A549 (cell line): ENCODE results near the gene LRRC3. TPM values are rescaled to one million over a fixed set of nuclear protein-coding genes. Genes with fewer than 3 reads are reported as not detected.

Experiments used
- ATAC-seq, 2 experiments: fragments of 200-7000 bp in 1 of 2; fragments of >200 bp in 1 of 2; cut with Nextera tagmentation in 1 of 2; cut with Tn5 transposase in 1 of 2; 3 replicates each; pipeline versions ENCODE4 v1.8.0 to v1.9.1; 2018 to 2020; ENCODE audit warnings: mild to moderate bottlenecking in 1 of 2, moderate library complexity in 1 of 2
- CTCF ChIA-PET: fragments of 300-600 bp; sonication (Branson Sonifier 250); formaldehyde crosslinking; extraction: SDS; loops from one replicate; lab custom pipeline; 2021; ENCODE audit warnings: antibody characterized with exemption, inconsistent platforms; lab: Yijun Ruan, JAX
- POLR2A ChIA-PET: fragments of 350-600 bp; formaldehyde crosslinking; extraction: SDS; loops from one replicate; lab custom pipeline; 2021; ENCODE audit warnings: antibody characterized with exemption, inconsistent platforms; lab: Yijun Ruan, JAX
- DNase-seq, 2 experiments: peaks; one replicate each; pipeline versions ENCODE4 v3.0.0 to v3.0.0-alpha.2; 2011 to 2016; ENCODE audit warnings: low read depth in 1 of 2, low spot score in 1 of 2
- FAIRE-seq: peaks from 2 replicates; lab custom pipeline; 2011; peaks lifted over from hg19 to GRCh38; lab: Jason Lieb, UNC
- H3K27ac ChIP-seq, 2 experiments: fragments of >200 bp; sonication (Bioruptor Twin); formaldehyde crosslinking; 3 replicates each; pipeline ENCODE4 v1.5.1; 2016 to 2017
- H3K4me1 ChIP-seq: fragments of >200 bp; sonication (Bioruptor Twin); formaldehyde crosslinking; 3 replicates; pipeline ENCODE4 v1.6.1; 2016
- H3K4me2 ChIP-seq: fragments of >200 bp; sonication (Bioruptor Twin); formaldehyde crosslinking; 3 replicates; pipeline ENCODE4 v1.6.1; 2016
- H3K4me3 ChIP-seq: fragments of >200 bp; sonication (Bioruptor Twin); formaldehyde crosslinking; 3 replicates; pipeline ENCODE4 v1.5.1; 2016
- H3K9me3 ChIP-seq: fragments of >200 bp; sonication (Bioruptor Twin); formaldehyde crosslinking; 3 replicates; pipeline ENCODE4 v1.6.1; 2016
- BCL3 ChIP-seq: fragments of >200 bp; sonication (Bioruptor Twin); formaldehyde crosslinking; IDR thresholded peaks from 3 replicates; pipeline ENCODE4 v1.6.1; 2016
- BHLHE40 ChIP-seq: IDR thresholded peaks from 2 replicates; pipeline ENCODE4 v1.6.1; 2012; ENCODE audit warnings: low read depth, low read length, inconsistent platforms
- CBX8 ChIP-seq: fragments of 200-600 bp; sonication (generic); IDR thresholded peaks from 2 replicates; pipeline ENCODE4 v1.6.1; 2016
- CHD2 ChIP-seq: fragments of 150-350 bp; IDR thresholded peaks from 2 replicates; pipeline ENCODE4 v1.6.1; 2014; ENCODE audit warnings: low read length; ENCODE audit not compliant: partially characterized antibody
- ELK1 ChIP-seq: fragments of 150-350 bp; IDR thresholded peaks from 2 replicates; pipeline ENCODE4 v1.6.1; 2014; ENCODE audit warnings: low read depth, mild to moderate bottlenecking, low read length
- HEYL ChIP-seq: fragments of 250-450 bp; sonication (Bioruptor Pico); IDR thresholded peaks from 2 replicates; pipeline ENCODE4 v1.8.0; 2021; ENCODE audit warnings: mild to moderate bottlenecking, moderate library complexity
- HOXB13 ChIP-seq: fragments of 250-450 bp; sonication (Bioruptor Pico); IDR thresholded peaks from 2 replicates; pipeline ENCODE4 v1.5.0; 2020; ENCODE audit warnings: low read depth, mild to moderate bottlenecking, moderate library complexity
- JUN ChIP-seq, 2 experiments: fragments of >200 bp; sonication (Bioruptor Twin); formaldehyde crosslinking; IDR thresholded peaks; 2 replicates in 1 of 2; 3 replicates in 1 of 2; pipeline ENCODE4 v1.6.1; 2016 to 2017
- MAX ChIP-seq: IDR thresholded peaks from 2 replicates; pipeline ENCODE4 v1.6.1; 2012
- MAZ ChIP-seq: fragments of 150-350 bp; IDR thresholded peaks from 2 replicates; pipeline ENCODE4 v1.6.1; 2014; ENCODE audit warnings: antibody characterized with exemption, low read depth, low read length, borderline replicate concordance
- NPAS2 ChIP-seq: fragments of 250-450 bp; sonication (Bioruptor Pico); IDR thresholded peaks from 2 replicates; pipeline ENCODE4 v1.8.0; 2022; ENCODE audit warnings: mild to moderate bottlenecking, moderate library complexity, borderline replicate concordance
- RCOR1 ChIP-seq: fragments of 150-350 bp; IDR thresholded peaks from 2 replicates; pipeline ENCODE4 v1.6.1; 2014; ENCODE audit warnings: antibody characterized with exemption, low read length, low read depth
- REST ChIP-seq: fragments of 200-600 bp; sonication (generic); IDR thresholded peaks from 2 replicates; pipeline ENCODE4 v1.6.1; 2016; ENCODE audit warnings: antibody characterized with exemption, mild to moderate bottlenecking, moderate library complexity
- SMC3 ChIP-seq: fragments of >200 bp; sonication (Bioruptor Twin); formaldehyde crosslinking; IDR thresholded peaks from 3 replicates; pipeline ENCODE4 v1.6.1; 2018; ENCODE audit warnings: inconsistent platforms
- TP53 ChIP-seq: fragments of 250-450 bp; sonication (Bioruptor Pico); IDR thresholded peaks from 2 replicates; pipeline ENCODE4 v1.5.0; 2021; ENCODE audit warnings: mild to moderate bottlenecking, moderate library complexity
- ZNF302 ChIP-seq: fragments of 250-450 bp; sonication (Bioruptor Pico); IDR thresholded peaks from 2 replicates; pipeline ENCODE4 v1.9.0; 2021; ENCODE audit warnings: inconsistent platforms, mild to moderate bottlenecking, moderate library complexity
- ZSCAN20 ChIP-seq: fragments of 250-450 bp; sonication (Bioruptor Pico); IDR thresholded peaks from 2 replicates; pipeline ENCODE4 v1.8.0; 2022; ENCODE audit warnings: mild to moderate bottlenecking, moderate library complexity
- WGBS: methylation state at CpG from one replicate; pipeline ENCODE4 v1.1.6; 2017; ENCODE audit errors: missing lambda C conversion rate; 5-methylcytosine and 5-hydroxymethylcytosine counted together
- polyA plus RNA-seq, 4 experiments: library from polyadenylated mRNA; depleted of rRNA in 3 of 4; stranded (reverse); fragments of >200 nt; fragmentation: RNase III in 1 of 4; extraction: RNeasy Plus Mini Kit Qiagen cat#74134 plus additional on column Dnase treatment in 1 of 4; gene quantifications; 2 replicates in 3 of 4; 3 replicates in 1 of 4; pipeline ENCODE4 v1.2.3, GENCODE V29; 2011 to 2017

Gene LRRC3
- polyA plus RNA-seq, 2 of the 4 experiments (the other 2 are of a cell fraction) = 0.59 to 1.1 TPM

GRCh38 chr21:44489962-44490361 is 34.7 kb downstream of the LRRC3 start:
- CTCF ChIA-PET = interaction anchor here (0.7 to 0.8 kb wide), 2 partner anchors 207 to 230 kb away, joined by 4 read pairs; partner anchors contain the start of gene KRTAP10-12
- no peak overlapping the region for H3K27ac ChIP-seq
- peaks cover 7% of the 10 kb centered on the region; the same call in 2 of the 3 replicates for H3K9me3 ChIP-seq
- ATAC-seq = no peak
- POLR2A ChIA-PET = no interaction called here
- TF ChIP-seq JUN (IDR thresholded peaks at IDR 0.05) (no peak), ZSCAN20 (CRISPR knock-in tag) (no peak)
- WGBS = 46% methylated on average over 7 of the region's 7 CpGs
- H3K4me3 ChIP-seq = no peak overlapping the region
- H3K4me1 ChIP-seq = no peaks in the 10 kb centered on the region
- FAIRE-seq = no peak
- DNase-seq = no peak
- no peak overlapping the region for H3K4me2 ChIP-seq

- ATAC-seq (no peak), DNase-seq (no peak), FAIRE-seq (no peak)
- ChIA-PET CTCF (interaction anchor here (1.3 kb wide), 1 partner anchor 10 kb away, joined by 3 read pairs; no protein-coding TSS in a partner anchor), POLR2A (no interaction called here)
- no peak overlapping the region for H3K4me2 ChIP-seq
- H3K4me1 ChIP-seq = no peaks in the 10 kb centered on the region
- no peak overlapping the region for H3K4me3 ChIP-seq
- H3K27ac ChIP-seq = no peak overlapping the region
- H3K9me3 ChIP-seq = peaks cover 7% of the 10 kb centered on the region; the same call in 2 of the 3 replicates
- TF ChIP-seq HOXB13 (CRISPR knock-in tag) = no peak
- TF ChIP-seq BHLHE40 = no peak
- no peak for TF ChIP-seq ELK1
- TF ChIP-seq HEYL = no peak
- TF ChIP-seq REST = no peak
- TF ChIP-seq ZNF302 (CRISPR knock-in tag) = no peak
- no peak for TF ChIP-seq NPAS2
- no peak for TF ChIP-seq MAZ
- TF ChIP-seq RCOR1 = no peak
- no peak for TF ChIP-seq JUN (IDR thresholded peaks at IDR 0.05)
- no peak for TF ChIP-seq BCL3
- no peak for TF ChIP-seq MAX
- no peak for TF ChIP-seq TP53
- whole genome bisulfite sequencing = 98% methylated on average over 18 of the region's 19 CpGs
Measured at GRCh38 chr21:44490405-44490804, 35.1 kb downstream of the LRRC3 start.

- Histone ChIP-seq H3K4me1 (no peaks in the 10 kb centered on the region), H3K4me3 (no peak overlapping the region), H3K4me2 (no peak overlapping the region), H3K9me3 (peaks cover 7% of the 10 kb centered on the region; the same call in 2 of the 3 replicates), H3K27ac (no peak overlapping the region)
- ATAC-seq = no peak
- 86% methylated on average over 8 of the region's 9 CpGs for WGBS
- no peak for DNase-seq
- ChIA-PET POLR2A (no interaction called here), CTCF (interaction anchor here (1.3 kb wide), 1 partner anchor 10 kb away, joined by 3 read pairs; no protein-coding TSS in a partner anchor)
- TF ChIP-seq CHD2 (no peak), CBX8 (no peak), SMC3 (no peak)
- FAIRE-seq = no peak
Measured at GRCh38 chr21:44490816-44491215, 35.5 kb downstream of the LRRC3 start.
